ENCODE results near the gene AFDN.

The AFDN gene

GRCh38 chr6:167894965-167895364 lies 68.3 kb downstream of the AFDN start:
- Histone ChIP-seq H4K20me1 (ENCODE audit: insufficient read depth, low read length) (no peaks in the 10 kb centered on the region), H3K4me2 (ENCODE audit: insufficient read depth, low read length) (no peak overlapping the region), H3K79me2 (ENCODE audit: insufficient read depth, low read length) (no peaks in the 10 kb centered on the region), H2AFZ (ENCODE audit: low read depth, low read length) (no peak overlapping the region), H3K4me1 (ENCODE audit: insufficient read depth, low read length) (no peaks in the 10 kb centered on the region), H3K36me3 (ENCODE audit: insufficient read depth, low read length) (no peaks in the 10 kb centered on the region), H3K27ac (ENCODE audit: low read length) (no peak overlapping the region), H3K9me3 (ENCODE audit: insufficient read depth, low read length, severe bottlenecking) (no peaks in the 10 kb centered on the region), H3K27me3 (ENCODE audit: insufficient read depth, low read length, poor library complexity) (peaks cover 14% of the 10 kb centered on the region), H3K4me3 (ENCODE audit: low read depth in 1 of 2, low read length in 2 of 2) (no peak overlapping the region), H3K9ac (ENCODE audit: low read depth, low read length) (no peak overlapping the region)
- TF ChIP-seq CTCF (IDR thresholded peaks at IDR 0.05; ENCODE audit: borderline replicate concordance, extremely low read depth, low read length, poor library complexity, severe bottlenecking) (no peak), EZH2 (IDR thresholded peaks at IDR 0.05; ENCODE audit: borderline replicate concordance, low read depth, low read length, severe bottlenecking) (no peak)
- ATAC-seq (ENCODE audit: insufficient read depth, low read depth), result no peak
- DNase-seq, result no peak

- H3K4me2 ChIP-seq (ENCODE audit: insufficient read depth, low read length), result no peak overlapping the region
- H4K20me1 ChIP-seq (ENCODE audit: insufficient read depth, low read length), result no peaks in the 10 kb centered on the region
- no peak overlapping the region for H2AFZ ChIP-seq (ENCODE audit: low read depth, low read length)
- no peaks in the 10 kb centered on the region for H3K36me3 ChIP-seq (ENCODE audit: insufficient read depth, low read length)
- H3K27me3 ChIP-seq (ENCODE audit: insufficient read depth, low read length, poor library complexity), result peaks cover 14% of the 10 kb centered on the region
- H3K27ac ChIP-seq (ENCODE audit: low read length), result no peak overlapping the region
- H3K9ac ChIP-seq (ENCODE audit: low read depth, low read length), result no peak overlapping the region
- no peak overlapping the region for H3K4me3 ChIP-seq (ENCODE audit: low read depth in 1 of 2, low read length in 2 of 2)
- no peaks in the 10 kb centered on the region for H3K9me3 ChIP-seq (ENCODE audit: insufficient read depth, low read length, severe bottlenecking)
- ATAC-seq (ENCODE audit: insufficient read depth, low read depth) (no peak), DNase-seq (no peak)
- H3K4me1 ChIP-seq (ENCODE audit: insufficient read depth, low read length), result no peaks in the 10 kb centered on the region
- TF ChIP-seq EZH2 (IDR thresholded peaks at IDR 0.05; ENCODE audit: borderline replicate concordance, low read depth, low read length, severe bottlenecking) (no peak), CTCF (IDR thresholded peaks at IDR 0.05; ENCODE audit: borderline replicate concordance, extremely low read depth, low read length, poor library complexity, severe bottlenecking) (no peak)
- H3K79me2 ChIP-seq (ENCODE audit: insufficient read depth, low read length), result no peaks in the 10 kb centered on the region
These were observed 69.9 kb downstream of the AFDN start for GRCh38 chr6:167896648-167897047.

- Histone ChIP-seq H3K36me3 (ENCODE audit: insufficient read depth, low read length) (no peaks in the 10 kb centered on the region), H3K79me2 (ENCODE audit: insufficient read depth, low read length) (no peaks in the 10 kb centered on the region), H3K27ac (ENCODE audit: low read length) (no peak overlapping the region), H3K4me1 (ENCODE audit: insufficient read depth, low read length) (no peaks in the 10 kb centered on the region), H3K9me3 (ENCODE audit: insufficient read depth, low read length, severe bottlenecking) (no peaks in the 10 kb centered on the region), H3K4me3 (ENCODE audit: low read depth in 1 of 2, low read length in 2 of 2) (no peak overlapping the region), H3K9ac (ENCODE audit: low read depth, low read length) (no peak overlapping the region), H3K4me2 (ENCODE audit: insufficient read depth, low read length) (no peak overlapping the region), H4K20me1 (ENCODE audit: insufficient read depth, low read length) (no peaks in the 10 kb centered on the region), H2AFZ (ENCODE audit: low read depth, low read length) (no peak overlapping the region), H3K27me3 (ENCODE audit: insufficient read depth, low read length, poor library complexity) (peaks cover 8% of the 10 kb centered on the region)
- ATAC-seq (ENCODE audit: insufficient read depth, low read depth), result no peak
- TF ChIP-seq EZH2 (IDR thresholded peaks at IDR 0.05; ENCODE audit: borderline replicate concordance, low read depth, low read length, severe bottlenecking) (no peak), CTCF (IDR thresholded peaks at IDR 0.05; ENCODE audit: borderline replicate concordance, extremely low read depth, low read length, poor library complexity, severe bottlenecking) (peak; percentile 73)
- DNase-seq, result no peak
These were observed 72.1 kb downstream of the AFDN start for GRCh38 chr6:167898673-167899311.

Measured in DND-41 (cell line).